SH-SY5Y (cell line): Measurements from ENCODE around the gene ADAMTS20.

Source experiments
- GATA2 ChIP-seq: IDR thresholded peaks from 2 replicates; pipeline ENCODE4 v1.6.1; 2011; ENCODE audit warnings: mild to moderate bottlenecking, low read depth, low read length
- GATA3 ChIP-seq: IDR thresholded peaks from 2 replicates; pipeline ENCODE4 v1.6.1; 2011; ENCODE audit warnings: low read depth, mild to moderate bottlenecking, low read length, moderate library complexity

The ADAMTS20 gene

GRCh38 chr12:43357141-43357540 is 194.9 kb downstream of the ADAMTS20 start:
- TF ChIP-seq GATA2 (no peak), GATA3 (no peak)

- TF ChIP-seq GATA3 (no peak), GATA2 (no peak)
Observed at GRCh38 chr12:43352001-43352400, 200.0 kb downstream of the ADAMTS20 start.

GRCh38 chr12:43349863-43350262 is 202.1 kb downstream of the ADAMTS20 start:
- TF ChIP-seq GATA3 (no peak), GATA2 (no peak)

GRCh38 chr12:43348221-43348620 is 203.8 kb downstream of the ADAMTS20 start:
- TF ChIP-seq GATA2 (no peak), GATA3 (no peak)

- no peak for TF ChIP-seq GATA2
- no peak for TF ChIP-seq GATA3
Observed at GRCh38 chr12:43347026-43347425, 205.0 kb downstream of the ADAMTS20 start.

GRCh38 chr12:43345023-43345422 is 207.0 kb downstream of the ADAMTS20 start:
- no peak for TF ChIP-seq GATA2
- no peak for TF ChIP-seq GATA3

- TF ChIP-seq GATA3 = no peak
- 0 out of 2 replicates have a peak, but pooled peaks have one; percentile 10 for TF ChIP-seq GATA2
Observed at GRCh38 chr12:43338848-43339526, 213.0 kb downstream of the ADAMTS20 start.

GRCh38 chr12:43337571-43338444 is 214.2 kb downstream of the ADAMTS20 start:
- no peak for TF ChIP-seq GATA2
- TF ChIP-seq GATA3 = no peak

- TF ChIP-seq GATA2 = no peak
- no peak for TF ChIP-seq GATA3
Observed at GRCh38 chr12:43336962-43337555, 214.9 kb downstream of the ADAMTS20 start.

- TF ChIP-seq GATA2 = no peak
- TF ChIP-seq GATA3 = 0 out of 2 replicates have a peak, but pooled peaks have one; percentile 43
Observed at GRCh38 chr12:43333644-43334043, 218.4 kb downstream of the ADAMTS20 start.

- TF ChIP-seq GATA2 (peak; percentile 85), GATA3 (peak; percentile 86)
Observed at GRCh38 chr12:43332977-43333640, 218.9 kb downstream of the ADAMTS20 start.

GRCh38 chr12:43331935-43332334 is 220.1 kb downstream of the ADAMTS20 start:
- TF ChIP-seq GATA3 = no peak
- TF ChIP-seq GATA2 = no peak

GRCh38 chr12:43329375-43329774 is 222.6 kb downstream of the ADAMTS20 start:
- TF ChIP-seq GATA2 = no peak
- TF ChIP-seq GATA3 = no peak

GRCh38 chr12:43325786-43326185 is 226.2 kb downstream of the ADAMTS20 start:
- TF ChIP-seq GATA2 = no peak
- no peak for TF ChIP-seq GATA3
